ENCODE results near the gene MRGPRF.

The MRGPRF gene

GRCh38 chr11:68968306-68969250 lies 44.5 kb downstream of the MRGPRF start:
- in situ Hi-C loops (cut with MboI; ENCODE audit: low sequenced_read_pairs): no loop called here

- in situ Hi-C loops (cut with MboI; ENCODE audit: low sequenced_read_pairs): no loop called here
Observed at GRCh38 chr11:68966894-68967780, 45.9 kb downstream of the MRGPRF start.

GRCh38 chr11:68965901-68966853 lies 46.9 kb downstream of the MRGPRF start:
- in situ Hi-C loops (cut with MboI; ENCODE audit: low sequenced_read_pairs): no loop called here

- in situ Hi-C loops (cut with MboI; ENCODE audit: low sequenced_read_pairs): no loop called here
Observed at GRCh38 chr11:68963779-68964178, 49.3 kb downstream of the MRGPRF start.

- in situ Hi-C loops (cut with MboI; ENCODE audit: low sequenced_read_pairs): no loop called here
Observed at GRCh38 chr11:68962527-68963250, 50.4 kb downstream of the MRGPRF start.

GRCh38 chr11:68961245-68961644 lies 51.8 kb downstream of the MRGPRF start:
- in situ Hi-C loops (cut with MboI; ENCODE audit: low sequenced_read_pairs): no loop called here

- in situ Hi-C loops (cut with MboI; ENCODE audit: low sequenced_read_pairs): no loop called here
Observed at GRCh38 chr11:68960294-68961071, 52.6 kb downstream of the MRGPRF start.

GRCh38 chr11:68959465-68960293 lies 53.4 kb downstream of the MRGPRF start:
- in situ Hi-C loops (cut with MboI; ENCODE audit: low sequenced_read_pairs): no loop called here

GRCh38 chr11:68958211-68958610 lies 54.8 kb downstream of the MRGPRF start:
- in situ Hi-C loops (cut with MboI; ENCODE audit: low sequenced_read_pairs): no loop called here

GRCh38 chr11:68956547-68957254 lies 56.3 kb downstream of the MRGPRF start:
- in situ Hi-C loops (cut with MboI; ENCODE audit: low sequenced_read_pairs): no loop called here

GRCh38 chr11:68956142-68956541 lies 56.9 kb downstream of the MRGPRF start:
- in situ Hi-C loops (cut with MboI; ENCODE audit: low sequenced_read_pairs): no loop called here

GRCh38 chr11:68955607-68955958 lies 57.5 kb downstream of the MRGPRF start:
- in situ Hi-C loops (cut with MboI; ENCODE audit: low sequenced_read_pairs): no loop called here

- in situ Hi-C loops (cut with MboI; ENCODE audit: low sequenced_read_pairs): no loop called here
Observed at GRCh38 chr11:68954836-68955606, 58.0 kb downstream of the MRGPRF start.

All from HL-60/S4 treated with phorbol 12-myristate 13-acetate at 8.2 ng/mL for 4 days and 3 days (cell line).